GM10266 (cell line): Measurements from ENCODE around the gene COL4A4.

ENCODE experiments used
- DNase-seq: peaks from one replicate; pipeline ENCODE4 v3.0.0; 2012; ENCODE audit errors: extremely low spot score
- TF ChIP-seq, protein P1 (sequence below): IDR thresholded peaks from 2 replicates; pipeline ENCODE4 v1.5.1; 2012; ENCODE audit warnings: mild to moderate bottlenecking, low read depth; ENCODE audit not compliant: control insufficient read depth, insufficient read depth; ENCODE audit errors: missing control alignments

COL4A4 gene

DNA sequence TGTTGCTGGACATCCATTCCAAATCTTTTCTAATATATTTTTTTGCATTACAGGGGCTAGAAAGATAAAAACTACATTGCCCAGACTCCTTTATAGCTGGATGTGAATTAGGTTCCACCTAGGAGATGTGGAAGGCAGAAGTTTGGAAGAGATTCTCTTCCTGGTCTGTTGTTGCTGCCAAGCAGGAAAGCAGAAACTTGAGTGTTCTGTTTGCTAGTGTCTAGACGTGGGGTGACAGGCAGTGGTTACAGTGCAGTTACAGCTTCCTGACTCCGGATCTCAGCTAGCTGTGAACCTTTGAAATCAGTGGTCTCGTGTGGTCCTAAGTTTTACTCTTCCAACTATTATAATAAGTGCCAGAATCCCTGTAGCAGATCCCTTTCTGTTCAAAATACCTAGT, 46.2 kb downstream of the COL4A4 start:
- TF ChIP-seq, protein P1, sequence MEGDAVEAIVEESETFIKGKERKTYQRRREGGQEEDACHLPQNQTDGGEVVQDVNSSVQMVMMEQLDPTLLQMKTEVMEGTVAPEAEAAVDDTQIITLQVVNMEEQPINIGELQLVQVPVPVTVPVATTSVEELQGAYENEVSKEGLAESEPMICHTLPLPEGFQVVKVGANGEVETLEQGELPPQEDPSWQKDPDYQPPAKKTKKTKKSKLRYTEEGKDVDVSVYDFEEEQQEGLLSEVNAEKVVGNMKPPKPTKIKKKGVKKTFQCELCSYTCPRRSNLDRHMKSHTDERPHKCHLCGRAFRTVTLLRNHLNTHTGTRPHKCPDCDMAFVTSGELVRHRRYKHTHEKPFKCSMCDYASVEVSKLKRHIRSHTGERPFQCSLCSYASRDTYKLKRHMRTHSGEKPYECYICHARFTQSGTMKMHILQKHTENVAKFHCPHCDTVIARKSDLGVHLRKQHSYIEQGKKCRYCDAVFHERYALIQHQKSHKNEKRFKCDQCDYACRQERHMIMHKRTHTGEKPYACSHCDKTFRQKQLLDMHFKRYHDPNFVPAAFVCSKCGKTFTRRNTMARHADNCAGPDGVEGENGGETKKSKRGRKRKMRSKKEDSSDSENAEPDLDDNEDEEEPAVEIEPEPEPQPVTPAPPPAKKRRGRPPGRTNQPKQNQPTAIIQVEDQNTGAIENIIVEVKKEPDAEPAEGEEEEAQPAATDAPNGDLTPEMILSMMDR, result no peak

DNA sequence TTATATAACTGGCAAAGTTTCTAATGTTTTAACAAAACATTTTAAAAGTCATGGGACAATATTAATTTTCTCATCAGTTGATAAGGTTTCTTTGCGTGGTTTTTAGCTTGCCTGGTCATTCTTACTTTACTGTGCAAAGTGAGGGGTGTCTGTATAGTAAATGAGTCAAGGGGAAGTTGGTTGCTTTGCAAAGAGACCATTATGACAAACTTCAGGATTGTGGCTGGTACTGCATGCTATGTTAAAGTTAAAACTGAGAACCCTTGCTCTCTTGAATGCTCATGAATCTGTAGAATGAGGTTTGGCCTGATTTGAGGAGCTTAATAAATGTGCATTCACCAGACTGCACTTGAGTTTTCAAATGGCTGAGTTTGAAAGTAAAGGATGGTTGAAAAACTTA, 47.0 kb downstream of the COL4A4 start:
- no peak for DNase-seq

More for the DNA sequence above, 46.2 kb downstream of the COL4A4 start:
- no peak for DNase-seq

DNA sequence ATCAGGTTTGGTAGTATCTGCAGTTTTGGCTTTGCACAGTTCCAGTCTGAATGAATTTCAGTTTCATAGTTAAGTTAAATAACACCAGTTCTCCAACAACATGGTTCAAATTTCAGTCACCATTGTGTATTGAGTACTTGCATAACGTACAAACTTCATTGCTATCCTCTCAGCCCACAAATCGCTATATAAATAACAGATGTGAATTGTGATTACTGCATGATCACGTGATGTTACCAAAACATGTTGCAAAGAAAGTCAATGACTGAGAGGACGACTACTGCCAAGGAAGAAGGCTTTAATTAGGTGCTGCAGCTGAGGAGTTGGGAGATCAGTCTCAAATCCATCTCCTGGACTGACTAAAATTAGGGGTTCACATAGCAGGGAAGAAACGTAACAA, 48.2 kb downstream of the COL4A4 start:
- no peak for DNase-seq
- TF ChIP-seq, protein P1, result no peak

More for the DNA sequence above, 47.0 kb downstream of the COL4A4 start:
- TF ChIP-seq, protein P1, result no peak

DNA sequence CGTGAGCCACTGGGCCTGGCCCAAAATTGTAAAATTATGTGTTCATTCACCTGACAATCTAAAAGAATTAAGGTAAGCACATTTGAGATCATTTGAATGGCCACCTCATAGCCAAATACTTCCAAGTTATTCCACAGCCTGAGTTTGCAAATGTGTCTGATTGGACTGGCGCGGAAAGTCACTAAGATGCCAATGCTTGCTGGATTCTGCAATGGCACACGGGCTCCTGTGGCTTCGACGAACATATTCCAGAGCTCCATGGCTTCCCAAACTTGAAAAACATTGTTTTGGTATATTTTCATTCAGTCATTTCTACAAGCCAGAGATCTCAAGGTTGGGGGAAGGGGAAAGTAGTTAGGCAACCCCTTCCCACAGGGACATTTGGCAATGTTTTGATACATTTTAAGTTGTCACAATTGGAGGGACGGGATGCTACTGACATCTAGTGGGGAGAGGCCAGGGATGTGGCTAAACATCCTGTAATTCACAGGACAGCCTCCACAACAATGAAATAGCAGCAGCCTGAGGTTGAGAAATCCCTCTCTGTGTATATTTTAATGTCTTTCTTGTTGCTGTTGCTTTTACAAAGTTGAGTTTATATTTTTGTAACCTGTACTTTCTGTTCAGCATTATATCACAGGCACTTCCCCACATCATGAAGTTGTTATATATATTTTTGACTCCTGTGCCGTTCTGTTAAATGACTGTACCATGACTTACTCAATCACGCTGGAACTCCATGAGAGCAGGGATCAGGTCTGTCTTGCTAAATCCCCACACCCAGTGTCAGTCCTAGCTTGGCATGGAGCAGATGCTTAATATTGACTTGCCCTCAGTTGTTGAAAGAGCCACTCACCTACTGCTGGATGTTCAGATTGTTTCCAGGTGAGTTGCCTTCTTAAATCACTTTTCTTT, 56.9 kb downstream of the COL4A4 start:
- DNase-seq, result peak; percentile 20

DNA sequence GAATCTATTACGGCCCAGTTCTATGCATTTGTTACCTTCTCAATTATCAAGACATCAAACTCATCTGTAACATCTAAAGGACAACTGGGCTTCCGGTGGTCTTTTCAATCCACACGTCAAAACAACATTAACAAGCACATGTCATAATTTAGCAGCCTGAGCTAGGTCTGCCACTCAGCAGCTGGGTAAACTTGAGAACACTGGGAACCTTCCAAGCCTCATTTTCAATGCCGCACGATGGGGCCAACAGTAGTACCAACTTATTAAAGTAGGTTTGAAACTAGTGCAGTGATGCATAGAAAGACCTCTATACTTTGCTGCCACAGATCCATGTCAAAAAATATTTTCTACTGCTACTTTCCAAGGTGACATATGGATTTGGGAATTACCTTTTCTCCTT, 60.4 kb downstream of the COL4A4 start:
- DNase-seq, result no peak
- TF ChIP-seq, protein P1, result no peak

More for the DNA sequence above, 56.9 kb downstream of the COL4A4 start:
- TF ChIP-seq, protein P1, result peak; percentile 84

DNA sequence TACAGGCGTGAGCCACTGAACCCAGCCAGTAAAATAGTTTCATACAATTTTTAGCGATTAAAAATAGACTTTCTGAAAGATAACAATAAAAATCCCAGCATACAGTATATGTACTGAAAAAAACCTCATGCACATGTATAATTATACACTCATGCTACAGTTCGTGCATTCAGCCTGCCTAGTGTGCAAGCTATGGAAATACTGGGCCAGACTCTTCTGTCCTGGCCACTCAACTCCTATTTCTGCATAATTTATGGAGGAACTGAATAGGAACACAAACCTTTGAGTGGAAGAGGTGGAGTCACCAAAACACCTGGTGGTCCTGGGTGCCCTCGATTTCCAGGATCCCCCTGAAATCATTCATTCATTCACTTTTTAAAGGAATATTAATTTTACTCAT, 64.7 kb downstream of the COL4A4 start:
- TF ChIP-seq, protein P1, result no peak
- DNase-seq, result no peak

DNA sequence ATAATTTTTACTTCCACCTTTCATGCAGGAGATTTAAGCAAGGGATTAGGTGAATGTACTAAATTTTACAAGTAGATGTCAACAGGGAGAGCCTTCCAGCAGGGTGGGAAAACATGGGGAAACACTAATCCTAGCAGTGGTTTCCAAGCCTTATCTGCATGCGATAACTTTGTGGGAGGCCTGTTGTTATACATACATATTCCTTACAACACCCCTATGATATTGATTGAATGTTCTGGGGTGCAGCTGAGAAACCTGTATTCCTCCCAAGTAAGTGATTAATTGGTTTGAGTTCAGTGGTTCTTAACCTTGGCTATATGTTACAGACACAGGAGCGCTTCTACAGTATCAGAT, 65.9 kb downstream of the COL4A4 start:
- TF ChIP-seq, protein P1, result no peak

More for the DNA sequence above, 65.9 kb downstream of the COL4A4 start:
- DNase-seq, result no peak
